A172 (cell line): ENCODE results near the gene MINDY3. TPM values are rescaled to one million over a fixed set of nuclear protein-coding genes. Genes with fewer than 3 reads are reported as not detected.

Experiments used
- DNase-seq: peaks from one replicate; pipeline ENCODE4 v3.0.0-alpha.2; 2015; ENCODE audit warnings: low spot score
- total RNA-seq: library from RNA; depleted of rRNA; stranded (reverse); fragments of >200 nt; shearing (Covaris generic); gene quantifications from 2 replicates; pipeline ENCODE4 v1.2.3, GENCODE V29; 2014; rRNA removed

MINDY3 gene
- total RNA-seq, 1 experiment from 2014 or later: 18.6 TPM

GRCh38 chr10:15738270-15738925 lies 121.9 kb downstream of the MINDY3 start:
- no peak for DNase-seq

GRCh38 chr10:15737656-15738055 lies 122.7 kb downstream of the MINDY3 start:
- no peak for DNase-seq

- DNase-seq: no peak
Measured at GRCh38 chr10:15735763-15736162, 124.5 kb downstream of the MINDY3 start.

GRCh38 chr10:15730341-15730740 lies 130.0 kb downstream of the MINDY3 start:
- no peak for DNase-seq

- DNase-seq: no peak
Measured at GRCh38 chr10:15729890-15730289, 130.4 kb downstream of the MINDY3 start.

Other genes starting within 250 kb of the MINDY3 start
- gene ITGA8, start 140.6 kb downstream of the MINDY3 start, total RNA-seq: 1.9 and 2.1 TPM in 2 replicates